ELR (cell line): ENCODE results near the gene PLCXD3.
A peak's percentile ranks its signal among the peaks of the same experiment; 100 is the strongest.

Experiments used
- DNase-seq: peaks from one replicate; pipeline ENCODE4 v3.0.0-alpha.2; 2015; ENCODE audit warnings: low read depth

PLCXD3 gene

GRCh38 chr5:41284938-41285337 is 225.5 kb downstream of the PLCXD3 start:
- DNase-seq, result no peak

GRCh38 chr5:41281215-41281810 is 229.1 kb downstream of the PLCXD3 start:
- no peak for DNase-seq

- peak; percentile 3 for DNase-seq
Observed at GRCh38 chr5:41279040-41279439, 231.4 kb downstream of the PLCXD3 start.

GRCh38 chr5:41277476-41278245 is 232.7 kb downstream of the PLCXD3 start:
- DNase-seq, result no peak

- no peak for DNase-seq
Observed at GRCh38 chr5:41275813-41276512, 234.4 kb downstream of the PLCXD3 start.

- peak; percentile 58 for DNase-seq
Observed at GRCh38 chr5:41270423-41271251, 239.8 kb downstream of the PLCXD3 start.

GRCh38 chr5:41268894-41269293 is 241.5 kb downstream of the PLCXD3 start:
- DNase-seq, result no peak

- DNase-seq, result no peak
Observed at GRCh38 chr5:41266377-41266776, 244.0 kb downstream of the PLCXD3 start.

- DNase-seq, result no peak
Observed at GRCh38 chr5:41264019-41264418, 246.4 kb downstream of the PLCXD3 start.

- no peak for DNase-seq
Observed at GRCh38 chr5:41263335-41263734, 247.1 kb downstream of the PLCXD3 start.
